Smooth muscle cell of bladder (primary cell): ENCODE measurements around the gene POPDC3. TPM values are rescaled to one million over a fixed set of nuclear protein-coding genes. Genes with fewer than 3 reads are reported as not detected.

Experiments
- total RNA-seq: library from RNA; depleted of rRNA; stranded (reverse); fragments of >200 nt; gene quantifications from 2 replicates; pipeline ENCODE4 v1.2.3, GENCODE V29; 2014

POPDC3 gene
- 8.2 and 14.3 TPM in 2 replicates for total RNA-seq

GRCh38 chr6:105179244-105180065 lies at the start of gene POPDC3:
POPDC3 (minus strand) TSS chr6:105180014; CDS start chr6:105161909, 18,105 bp downstream.

Other genes starting within 250 kb of the POPDC3 start
- not detected in 2 replicates for gene LIN28B, start 222.9 kb downstream of the POPDC3 start, total RNA-seq
- gene PREP, start 223.1 kb upstream of the POPDC3 start, total RNA-seq: 13.4 and 18.3 TPM in 2 replicates